SK-N-SH treated with all-trans-retinoic acid at 6 μM for 48 hours (cell line): Measurements from ENCODE around the gene OR1K1.

ENCODE experiments used
- ATAC-seq: fragments of 200-7000 bp; cut with Tn5 transposase; 3 replicates; pipeline ENCODE4 v1.9.1; 2020; ENCODE audit warnings: mild to moderate bottlenecking, moderate library complexity
- ARNTL ChIP-seq: fragments of 450-650 bp; formaldehyde crosslinking; IDR thresholded peaks from 2 replicates; pipeline ENCODE4 v1.5.0; 2020; ENCODE audit warnings: low read depth, mild to moderate bottlenecking, moderate library complexity, borderline replicate concordance
- BACH2 ChIP-seq: fragments of 250-450 bp; sonication (Bioruptor Pico); IDR thresholded peaks from 2 replicates; pipeline ENCODE4 v1.9.0; 2021; ENCODE audit warnings: mild to moderate bottlenecking, borderline replicate concordance
- CSDC2 ChIP-seq: fragments of 250-450 bp; sonication (Bioruptor Pico); IDR thresholded peaks from 2 replicates; pipeline ENCODE4 v1.5.0; 2020; ENCODE audit warnings: mild to moderate bottlenecking, moderate library complexity
- ESRRG ChIP-seq: fragments of 250-450 bp; sonication (Bioruptor Pico); IDR thresholded peaks from 2 replicates; pipeline ENCODE4 v1.6.1; 2021; ENCODE audit warnings: mild to moderate bottlenecking
- GLIS3 ChIP-seq: fragments of 250-450 bp; sonication (Bioruptor Pico); IDR thresholded peaks from 2 replicates; pipeline ENCODE4 v1.5.0; 2020; ENCODE audit warnings: mild to moderate bottlenecking, moderate library complexity
- ISL1 ChIP-seq: fragments of 250-450 bp; sonication (Bioruptor Pico); IDR thresholded peaks from 2 replicates; pipeline ENCODE4 v2.1.2; 2022; ENCODE audit warnings: mild to moderate bottlenecking, moderate library complexity
- OSR1 ChIP-seq: fragments of 250-450 bp; sonication (Bioruptor Pico); IDR thresholded peaks from 2 replicates; pipeline ENCODE4 v1.8.0; 2022; ENCODE audit warnings: moderate library complexity, mild to moderate bottlenecking, inconsistent platforms
- PPARA ChIP-seq: fragments of 250-450 bp; sonication (Bioruptor Pico); IDR thresholded peaks from 2 replicates; pipeline ENCODE4 v1.5.0; 2020; ENCODE audit warnings: mild to moderate bottlenecking, borderline replicate concordance
- RARB ChIP-seq: fragments of 250-450 bp; sonication (Bioruptor Pico); IDR thresholded peaks from 2 replicates; pipeline ENCODE4 v1.8.0; 2021; ENCODE audit warnings: mild to moderate bottlenecking, moderate library complexity
- TCF4 ChIP-seq: fragments of 250-450 bp; sonication (Bioruptor Pico); IDR thresholded peaks from 2 replicates; pipeline ENCODE4 v1.8.0; 2021; ENCODE audit warnings: mild to moderate bottlenecking, moderate library complexity, borderline replicate concordance
- TOX ChIP-seq: fragments of 250-450 bp; sonication (Bioruptor Pico); IDR thresholded peaks from 2 replicates; pipeline ENCODE4 v1.8.0; 2021; ENCODE audit warnings: mild to moderate bottlenecking, moderate library complexity, borderline replicate concordance
- ZC3H10 ChIP-seq: fragments of 250-450 bp; sonication (Bioruptor Pico); IDR thresholded peaks from 2 replicates; pipeline ENCODE4 v1.5.1; 2021; ENCODE audit warnings: mild to moderate bottlenecking, moderate library complexity
- ZFP3 ChIP-seq: fragments of 250-450 bp; sonication (Bioruptor Pico); IDR thresholded peaks from 2 replicates; pipeline ENCODE4 v1.5.0; 2020; ENCODE audit warnings: mild to moderate bottlenecking, moderate library complexity
- ZFP30 ChIP-seq: fragments of 450-650 bp; formaldehyde crosslinking; IDR thresholded peaks from 2 replicates; pipeline ENCODE4 v1.5.0; 2022; ENCODE audit warnings: mild to moderate bottlenecking, moderate library complexity
- ZNF565 ChIP-seq: fragments of 450-650 bp; formaldehyde crosslinking; conservative IDR thresholded peaks from 2 replicates; pipeline ENCODE4 v1.5.0; 2020; ENCODE audit warnings: low read depth, mild to moderate bottlenecking, moderate library complexity
- ZNF70 ChIP-seq: fragments of 450-650 bp; formaldehyde crosslinking; IDR thresholded peaks from 2 replicates; pipeline ENCODE4 v1.5.0; 2020; ENCODE audit warnings: mild to moderate bottlenecking, moderate library complexity
- ZNF8 ChIP-seq: fragments of 450-650 bp; formaldehyde crosslinking; IDR thresholded peaks from 2 replicates; pipeline ENCODE4 v1.5.0; 2020; ENCODE audit warnings: mild to moderate bottlenecking, moderate library complexity
- TF ChIP-seq, protein P1 (sequence below): fragments of 250-450 bp; sonication (Bioruptor Pico); IDR thresholded peaks from 2 replicates; pipeline ENCODE4 v1.5.1; 2021; ENCODE audit warnings: mild to moderate bottlenecking, moderate library complexity
- TF ChIP-seq, protein P2 (sequence below): fragments of 250-450 bp; sonication (Bioruptor Pico); IDR thresholded peaks from 2 replicates; pipeline ENCODE4 v1.8.0; 2021; ENCODE audit warnings: low read depth, mild to moderate bottlenecking, moderate library complexity, borderline replicate concordance
- TF ChIP-seq, protein P3 (sequence below): fragments of 250-450 bp; sonication (Bioruptor Pico); IDR thresholded peaks from 2 replicates; pipeline ENCODE4 v1.5.0; 2020; ENCODE audit warnings: mild to moderate bottlenecking, moderate library complexity
- TF ChIP-seq, protein P4 (sequence below): fragments of 250-450 bp; sonication (Bioruptor Pico); IDR thresholded peaks from 2 replicates; pipeline ENCODE4 v1.5.1; 2020; ENCODE audit warnings: low read depth, mild to moderate bottlenecking, moderate library complexity

Gene OR1K1

DNA sequence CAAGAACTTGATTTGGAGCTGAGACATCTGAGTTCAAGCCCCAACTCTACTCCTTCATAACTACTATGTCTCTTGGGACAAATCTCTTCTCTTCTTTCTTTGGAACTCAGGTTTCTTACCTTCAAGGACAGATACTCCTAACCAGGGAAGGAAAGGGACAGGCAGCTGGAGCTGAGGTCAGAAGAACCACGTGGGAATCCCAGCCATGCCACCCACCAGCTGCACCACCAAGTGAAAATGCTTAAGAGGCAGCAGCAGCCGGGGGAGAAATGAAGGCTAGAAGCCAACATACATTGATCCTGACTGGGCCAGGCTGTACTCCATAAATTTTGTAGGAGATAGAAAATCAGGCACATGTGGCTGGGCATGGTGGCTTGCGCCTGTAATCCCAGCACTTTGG, 20.7 kb upstream of the OR1K1 start:
- no peak for ATAC-seq
- TF ChIP-seq CSDC2 (CRISPR knock-in tag), result no peak
- TF ChIP-seq BACH2, result no peak
- TF ChIP-seq, all 23 proteins: peak for 0

DNA sequence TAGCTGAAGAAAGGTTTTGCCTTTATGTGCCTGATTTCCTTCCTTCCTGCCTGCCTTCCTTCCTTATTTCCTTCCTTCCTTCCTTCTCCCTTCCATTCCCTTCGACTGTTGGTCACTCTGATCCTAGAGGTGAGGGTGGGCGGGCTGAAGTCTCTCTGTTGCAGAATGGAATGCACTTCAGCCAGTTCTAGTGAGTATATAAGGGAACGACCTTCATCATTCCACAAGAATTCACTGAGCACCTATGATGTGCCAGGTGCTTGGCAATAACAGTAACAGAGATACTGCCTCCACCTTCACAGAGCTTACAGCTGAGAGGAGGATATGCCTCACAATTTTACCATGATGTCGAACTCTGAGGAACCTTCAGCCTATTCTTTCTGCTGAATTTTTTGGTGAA, 19.9 kb upstream of the OR1K1 start:
- TF ChIP-seq, protein P1, sequence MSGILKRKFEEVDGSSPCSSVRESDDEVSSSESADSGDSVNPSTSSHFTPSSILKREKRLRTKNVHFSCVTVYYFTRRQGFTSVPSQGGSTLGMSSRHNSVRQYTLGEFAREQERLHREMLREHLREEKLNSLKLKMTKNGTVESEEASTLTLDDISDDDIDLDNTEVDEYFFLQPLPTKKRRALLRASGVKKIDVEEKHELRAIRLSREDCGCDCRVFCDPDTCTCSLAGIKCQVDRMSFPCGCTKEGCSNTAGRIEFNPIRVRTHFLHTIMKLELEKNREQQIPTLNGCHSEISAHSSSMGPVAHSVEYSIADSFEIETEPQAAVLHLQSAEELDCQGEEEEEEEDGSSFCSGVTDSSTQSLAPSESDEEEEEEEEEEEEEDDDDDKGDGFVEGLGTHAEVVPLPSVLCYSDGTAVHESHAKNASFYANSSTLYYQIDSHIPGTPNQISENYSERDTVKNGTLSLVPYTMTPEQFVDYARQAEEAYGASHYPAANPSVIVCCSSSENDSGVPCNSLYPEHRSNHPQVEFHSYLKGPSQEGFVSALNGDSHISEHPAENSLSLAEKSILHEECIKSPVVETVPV (CRISPR knock-in tag), result no peak
- TF ChIP-seq ISL1, result no peak
- no peak for TF ChIP-seq TCF4 (CRISPR knock-in tag)
- TF ChIP-seq CSDC2 (CRISPR knock-in tag), result no peak
- TF ChIP-seq ZFP3 (CRISPR knock-in tag), result no peak
- TF ChIP-seq, all 23 proteins: peak for 0
- ATAC-seq, result no peak

DNA sequence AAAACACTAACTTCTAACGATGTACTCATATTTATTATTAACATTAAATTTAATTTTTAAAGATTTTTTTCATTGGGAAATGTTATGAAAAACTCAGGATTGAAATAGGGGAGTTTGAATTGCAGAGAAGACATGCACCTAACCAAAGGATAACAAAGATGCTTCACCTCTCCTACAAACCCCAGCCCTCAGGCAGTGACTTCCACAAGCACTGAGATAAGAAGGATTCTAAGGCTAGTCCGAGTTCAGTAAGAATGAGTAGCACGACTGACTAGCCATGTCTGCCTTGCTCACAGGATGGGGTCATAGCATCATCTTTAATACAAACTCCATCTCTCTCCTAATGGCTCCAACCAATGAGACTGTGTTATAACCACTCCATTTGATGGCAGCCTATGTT, 18.3 kb upstream of the OR1K1 start:
- no peak for ATAC-seq
- TF ChIP-seq, protein P2, sequence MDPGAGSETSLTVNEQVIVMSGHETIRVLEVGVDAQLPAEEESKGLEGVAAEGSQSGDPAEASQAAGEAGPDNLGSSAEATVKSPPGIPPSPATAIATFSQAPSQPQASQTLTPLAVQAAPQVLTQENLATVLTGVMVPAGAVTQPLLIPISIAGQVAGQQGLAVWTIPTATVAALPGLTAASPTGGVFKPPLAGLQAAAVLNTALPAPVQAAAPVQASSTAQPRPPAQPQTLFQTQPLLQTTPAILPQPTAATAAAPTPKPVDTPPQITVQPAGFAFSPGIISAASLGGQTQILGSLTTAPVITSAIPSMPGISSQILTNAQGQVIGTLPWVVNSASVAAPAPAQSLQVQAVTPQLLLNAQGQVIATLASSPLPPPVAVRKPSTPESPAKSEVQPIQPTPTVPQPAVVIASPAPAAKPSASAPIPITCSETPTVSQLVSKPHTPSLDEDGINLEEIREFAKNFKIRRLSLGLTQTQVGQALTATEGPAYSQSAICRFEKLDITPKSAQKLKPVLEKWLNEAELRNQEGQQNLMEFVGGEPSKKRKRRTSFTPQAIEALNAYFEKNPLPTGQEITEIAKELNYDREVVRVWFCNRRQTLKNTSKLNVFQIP (CRISPR knock-in tag), result no peak
- TF ChIP-seq ESRRG (CRISPR knock-in tag), result no peak
- no peak for TF ChIP-seq BACH2
- TF ChIP-seq, protein P1 (CRISPR knock-in tag), result no peak
- no peak for TF ChIP-seq ZFP30 (CRISPR knock-in tag)
- TF ChIP-seq, protein P3, sequence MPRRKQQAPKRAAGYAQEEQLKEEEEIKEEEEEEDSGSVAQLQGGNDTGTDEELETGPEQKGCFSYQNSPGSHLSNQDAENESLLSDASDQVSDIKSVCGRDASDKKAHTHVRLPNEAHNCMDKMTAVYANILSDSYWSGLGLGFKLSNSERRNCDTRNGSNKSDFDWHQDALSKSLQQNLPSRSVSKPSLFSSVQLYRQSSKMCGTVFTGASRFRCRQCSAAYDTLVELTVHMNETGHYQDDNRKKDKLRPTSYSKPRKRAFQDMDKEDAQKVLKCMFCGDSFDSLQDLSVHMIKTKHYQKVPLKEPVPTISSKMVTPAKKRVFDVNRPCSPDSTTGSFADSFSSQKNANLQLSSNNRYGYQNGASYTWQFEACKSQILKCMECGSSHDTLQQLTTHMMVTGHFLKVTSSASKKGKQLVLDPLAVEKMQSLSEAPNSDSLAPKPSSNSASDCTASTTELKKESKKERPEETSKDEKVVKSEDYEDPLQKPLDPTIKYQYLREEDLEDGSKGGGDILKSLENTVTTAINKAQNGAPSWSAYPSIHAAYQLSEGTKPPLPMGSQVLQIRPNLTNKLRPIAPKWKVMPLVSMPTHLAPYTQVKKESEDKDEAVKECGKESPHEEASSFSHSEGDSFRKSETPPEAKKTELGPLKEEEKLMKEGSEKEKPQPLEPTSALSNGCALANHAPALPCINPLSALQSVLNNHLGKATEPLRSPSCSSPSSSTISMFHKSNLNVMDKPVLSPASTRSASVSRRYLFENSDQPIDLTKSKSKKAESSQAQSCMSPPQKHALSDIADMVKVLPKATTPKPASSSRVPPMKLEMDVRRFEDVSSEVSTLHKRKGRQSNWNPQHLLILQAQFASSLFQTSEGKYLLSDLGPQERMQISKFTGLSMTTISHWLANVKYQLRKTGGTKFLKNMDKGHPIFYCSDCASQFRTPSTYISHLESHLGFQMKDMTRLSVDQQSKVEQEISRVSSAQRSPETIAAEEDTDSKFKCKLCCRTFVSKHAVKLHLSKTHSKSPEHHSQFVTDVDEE (CRISPR knock-in tag), result no peak
- no peak for TF ChIP-seq ARNTL

DNA sequence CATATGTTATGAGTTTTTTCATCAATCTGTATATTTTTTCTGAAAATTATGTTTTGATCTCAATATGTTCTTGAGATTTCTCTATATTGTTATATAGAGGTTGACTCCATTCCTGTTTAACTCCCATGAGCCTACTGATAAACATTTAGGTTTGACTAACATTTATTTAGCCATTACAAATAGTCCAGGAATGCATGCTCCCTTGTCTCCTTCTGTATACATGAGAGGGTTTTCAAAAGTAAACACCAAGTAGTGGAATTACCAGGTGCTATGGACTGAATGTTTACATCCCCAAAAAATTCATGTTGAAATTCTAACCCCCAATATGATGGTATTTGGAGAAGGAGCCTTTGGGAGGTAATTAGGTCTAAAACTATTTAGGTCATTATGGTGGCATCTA, 14.7 kb upstream of the OR1K1 start:
- TF ChIP-seq OSR1 (no peak), CSDC2 (CRISPR knock-in tag) (no peak), ARNTL (no peak), GLIS3 (no peak), ZNF70 (no peak), TOX (no peak), PPARA (CRISPR knock-in tag) (no peak), ZFP3 (CRISPR knock-in tag) (no peak), BACH2 (no peak), RARB (CRISPR knock-in tag) (no peak), ISL1 (no peak), ZFP30 (CRISPR knock-in tag) (no peak), ZNF565 (CRISPR knock-in tag) (no peak), ZC3H10 (CRISPR knock-in tag) (no peak), ZNF8 (CRISPR knock-in tag) (no peak), ESRRG (CRISPR knock-in tag) (no peak)
- TF ChIP-seq, protein P3 (CRISPR knock-in tag), result no peak
- TF ChIP-seq, protein P2 (CRISPR knock-in tag), result no peak
- TF ChIP-seq, protein P4, sequence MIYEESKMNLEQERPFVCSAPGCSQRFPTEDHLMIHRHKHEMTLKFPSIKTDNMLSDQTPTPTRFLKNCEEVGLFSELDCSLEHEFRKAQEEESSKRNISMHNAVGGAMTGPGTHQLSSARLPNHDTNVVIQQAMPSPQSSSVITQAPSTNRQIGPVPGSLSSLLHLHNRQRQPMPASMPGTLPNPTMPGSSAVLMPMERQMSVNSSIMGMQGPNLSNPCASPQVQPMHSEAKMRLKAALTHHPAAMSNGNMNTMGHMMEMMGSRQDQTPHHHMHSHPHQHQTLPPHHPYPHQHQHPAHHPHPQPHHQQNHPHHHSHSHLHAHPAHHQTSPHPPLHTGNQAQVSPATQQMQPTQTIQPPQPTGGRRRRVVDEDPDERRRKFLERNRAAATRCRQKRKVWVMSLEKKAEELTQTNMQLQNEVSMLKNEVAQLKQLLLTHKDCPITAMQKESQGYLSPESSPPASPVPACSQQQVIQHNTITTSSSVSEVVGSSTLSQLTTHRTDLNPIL (CRISPR knock-in tag), result no peak
- no peak for ATAC-seq
